Neural crest cell (in vitro differentiated cells): ENCODE measurements around the gene CD70. TPM values are rescaled to one million over a fixed set of nuclear protein-coding genes. Genes with fewer than 3 reads are reported as not detected.
"Not testable (repeated sequence)": the region's sequence is repeated elsewhere in the genome, so short reads cannot be mapped to it uniquely, and the experiment has no call there.

Experiments used
- DNase-seq: peaks from one replicate; pipeline ENCODE4 v3.0.0; 2021; ENCODE audit warnings: low read depth, mixed read lengths, low spot score
- H3K27ac Mint-ChIP-seq: one replicate; pipeline ENCODE4 v1.8.0; 2021; ENCODE audit warnings: mild to moderate bottlenecking, mixed read lengths; ENCODE audit not compliant: unreplicated experiment
- H3K27me3 Mint-ChIP-seq: 2 replicates; pipeline ENCODE4 v1.8.0; 2021; ENCODE audit warnings: low read depth, mild to moderate bottlenecking, mixed read lengths
- H3K36me3 Mint-ChIP-seq: 2 replicates; pipeline ENCODE4 v1.8.0; 2021; ENCODE audit warnings: low read depth, mild to moderate bottlenecking, mixed read lengths
- H3K4me1 Mint-ChIP-seq: 2 replicates; pipeline ENCODE4 v1.8.0; 2021; ENCODE audit warnings: mixed read lengths
- H3K4me3 Mint-ChIP-seq: one replicate; pipeline ENCODE4 v1.8.0; 2021; ENCODE audit warnings: mild to moderate bottlenecking, mixed read lengths
- H3K9me3 Mint-ChIP-seq: 2 replicates; pipeline ENCODE4 v1.8.0; 2021; ENCODE audit warnings: mixed read lengths
- total RNA-seq: library from RNA; stranded (reverse); gene quantifications from 2 replicates; pipeline ENCODE4 v1.2.1, GENCODE V29; 2021
- TF ChIP-seq, protein P1 (sequence below): fragments of 200-600 bp; sonication (generic); conservative IDR thresholded peaks from 2 replicates; pipeline ENCODE4 v1.5.0; 2021; ENCODE audit warnings: antibody characterized with exemption, mild to moderate bottlenecking

Gene CD70
- total RNA-seq, 1 donor from 2014 or later: not detected

DNA sequence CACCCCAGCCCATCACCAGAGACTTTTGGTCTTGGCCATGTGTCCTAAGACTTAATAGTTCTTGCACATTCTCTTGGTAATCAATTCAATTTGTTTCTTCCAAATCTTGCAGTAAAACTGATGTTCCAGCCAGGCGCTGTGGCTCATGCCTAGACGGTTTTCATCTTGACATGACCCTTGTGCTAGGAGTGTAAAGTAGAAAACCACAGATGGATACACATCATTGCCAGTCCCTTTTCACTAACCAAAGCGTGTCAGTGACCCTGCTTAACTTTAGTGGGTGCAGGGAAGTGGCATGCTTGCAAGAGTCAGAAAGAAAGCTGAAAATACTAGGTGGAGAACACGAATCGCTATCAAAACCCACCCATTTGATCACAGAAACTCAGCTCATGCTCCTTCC lies 18.0 kb upstream of the CD70 start:
- no peak for DNase-seq
- no peak overlapping the region for H3K27ac Mint-ChIP-seq
- peaks cover under 1% of the 10 kb centered on the region for H3K9me3 Mint-ChIP-seq
- no peaks in the 10 kb centered on the region for H3K36me3 Mint-ChIP-seq
- H3K27me3 Mint-ChIP-seq: peaks cover 45% of the 10 kb centered on the region
- TF ChIP-seq, protein P1, sequence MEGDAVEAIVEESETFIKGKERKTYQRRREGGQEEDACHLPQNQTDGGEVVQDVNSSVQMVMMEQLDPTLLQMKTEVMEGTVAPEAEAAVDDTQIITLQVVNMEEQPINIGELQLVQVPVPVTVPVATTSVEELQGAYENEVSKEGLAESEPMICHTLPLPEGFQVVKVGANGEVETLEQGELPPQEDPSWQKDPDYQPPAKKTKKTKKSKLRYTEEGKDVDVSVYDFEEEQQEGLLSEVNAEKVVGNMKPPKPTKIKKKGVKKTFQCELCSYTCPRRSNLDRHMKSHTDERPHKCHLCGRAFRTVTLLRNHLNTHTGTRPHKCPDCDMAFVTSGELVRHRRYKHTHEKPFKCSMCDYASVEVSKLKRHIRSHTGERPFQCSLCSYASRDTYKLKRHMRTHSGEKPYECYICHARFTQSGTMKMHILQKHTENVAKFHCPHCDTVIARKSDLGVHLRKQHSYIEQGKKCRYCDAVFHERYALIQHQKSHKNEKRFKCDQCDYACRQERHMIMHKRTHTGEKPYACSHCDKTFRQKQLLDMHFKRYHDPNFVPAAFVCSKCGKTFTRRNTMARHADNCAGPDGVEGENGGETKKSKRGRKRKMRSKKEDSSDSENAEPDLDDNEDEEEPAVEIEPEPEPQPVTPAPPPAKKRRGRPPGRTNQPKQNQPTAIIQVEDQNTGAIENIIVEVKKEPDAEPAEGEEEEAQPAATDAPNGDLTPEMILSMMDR: no peak
- no peak overlapping the region for H3K4me3 Mint-ChIP-seq
- H3K4me1 Mint-ChIP-seq: peaks cover 2% of the 10 kb centered on the region

DNA sequence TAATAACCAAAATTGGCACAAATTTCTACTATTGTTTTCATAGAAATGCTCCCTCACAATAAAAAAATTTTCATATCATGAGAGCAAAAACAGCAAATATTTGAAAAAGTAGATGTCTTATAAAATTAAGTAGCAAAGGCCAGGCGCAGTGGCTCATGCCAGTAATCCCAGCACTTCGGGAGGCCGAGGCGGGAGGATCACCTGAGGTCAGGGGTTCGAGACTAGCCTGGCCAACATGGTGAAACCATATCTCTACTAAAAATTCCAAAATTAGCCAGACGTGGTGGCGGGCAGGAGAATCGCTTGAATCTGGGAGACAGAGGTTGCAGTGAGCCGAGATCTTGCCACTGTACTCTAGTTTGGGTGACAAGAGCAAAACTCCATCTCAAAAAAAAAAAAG lies 17.2 kb upstream of the CD70 start:
- not testable (repeated sequence) for DNase-seq, H3K27ac Mint-ChIP-seq, H3K9me3 Mint-ChIP-seq, H3K36me3 Mint-ChIP-seq, H3K4me3 Mint-ChIP-seq, H3K4me1 Mint-ChIP-seq
- peaks cover 47% of the 10 kb centered on the region for H3K27me3 Mint-ChIP-seq

DNA sequence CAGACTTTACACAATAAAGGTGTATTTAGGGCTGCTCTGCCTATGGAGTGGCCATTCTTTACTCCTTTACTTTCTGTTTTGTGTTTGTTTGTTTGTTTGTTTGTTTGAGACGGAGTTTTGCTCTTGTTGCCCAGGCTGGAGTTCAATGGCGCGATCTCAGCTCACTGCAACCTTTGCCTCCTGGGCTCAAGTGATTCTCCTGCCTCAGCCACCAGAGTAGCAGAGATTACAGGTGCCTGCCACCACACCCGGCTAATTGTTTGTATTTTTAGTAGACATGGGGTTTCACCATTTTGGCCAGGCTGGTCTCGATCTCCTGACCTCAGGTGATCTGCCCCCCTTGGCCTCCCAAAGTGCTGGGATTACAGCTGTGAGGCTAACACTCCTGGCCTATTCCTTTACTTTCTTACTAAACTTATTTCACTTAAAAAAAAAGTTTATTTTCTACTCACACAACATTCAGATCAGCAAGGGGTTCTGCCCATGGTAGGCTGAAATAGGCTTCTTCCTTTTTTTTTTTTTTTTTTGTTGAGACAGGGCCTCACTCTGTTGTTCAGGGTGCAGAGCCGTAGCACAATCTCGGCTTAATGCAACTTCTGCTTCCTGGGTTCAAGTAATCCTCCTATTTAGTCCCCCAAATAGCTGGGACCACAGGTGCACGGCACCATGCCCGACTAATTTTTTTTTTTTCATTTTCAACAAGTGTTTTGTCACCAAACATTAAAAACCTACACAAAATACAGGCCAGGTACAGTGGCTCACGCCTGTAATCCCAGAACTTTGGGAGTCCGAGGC lies 15.5 kb upstream of the CD70 start:
- not testable (repeated sequence) for H3K4me3 Mint-ChIP-seq, H3K27ac Mint-ChIP-seq, H3K4me1 Mint-ChIP-seq, DNase-seq, H3K36me3 Mint-ChIP-seq, H3K9me3 Mint-ChIP-seq
- H3K27me3 Mint-ChIP-seq: peaks cover 39% of the 10 kb centered on the region

DNA sequence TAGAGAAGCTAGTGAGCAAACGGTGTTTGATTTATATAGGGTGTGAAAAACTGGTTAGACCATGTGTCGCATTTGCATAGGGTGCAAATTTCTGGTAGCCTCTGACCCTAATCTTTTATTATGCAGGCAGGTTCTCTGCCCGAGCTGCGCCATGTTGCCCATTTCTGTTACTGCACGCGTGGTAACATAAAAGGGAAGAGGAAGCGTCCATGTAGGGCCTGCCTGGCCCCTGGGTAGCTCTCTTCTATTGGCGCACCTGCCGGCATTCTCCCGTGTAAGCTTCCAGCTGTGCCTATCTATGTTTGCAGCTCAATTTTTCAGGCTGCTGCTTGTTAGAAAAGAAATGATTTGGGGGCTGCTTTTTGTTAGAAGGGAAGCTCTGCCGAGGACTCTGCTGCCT lies 14.0 kb upstream of the CD70 start:
- H3K36me3 Mint-ChIP-seq: no peaks in the 10 kb centered on the region
- TF ChIP-seq, protein P1: no peak
- no peak overlapping the region for H3K27ac Mint-ChIP-seq
- no peak for DNase-seq
- H3K4me3 Mint-ChIP-seq: no peak overlapping the region
- peaks cover 39% of the 10 kb centered on the region for H3K27me3 Mint-ChIP-seq
- peaks cover 5% of the 10 kb centered on the region for H3K4me1 Mint-ChIP-seq
- H3K9me3 Mint-ChIP-seq: peaks cover 2% of the 10 kb centered on the region

DNA sequence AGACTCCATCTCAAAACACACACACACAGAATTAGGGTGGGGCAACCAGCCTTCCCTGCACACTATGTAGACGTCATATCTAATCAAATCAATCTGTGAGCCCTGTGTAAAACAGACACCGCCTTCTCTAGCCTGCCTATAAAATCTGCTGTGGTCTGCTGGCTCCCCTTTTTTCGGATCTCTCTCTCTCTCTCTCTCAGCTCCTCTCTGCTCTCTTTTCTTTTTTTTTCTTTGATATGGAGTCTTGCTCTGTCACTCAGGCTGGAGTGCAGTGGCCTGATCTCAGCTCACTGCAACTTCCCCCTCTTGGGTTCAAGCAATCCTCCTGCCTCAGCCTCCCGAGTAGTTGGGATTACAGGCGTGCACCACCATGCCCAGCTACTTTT lies 11.8 kb upstream of the CD70 start:
- TF ChIP-seq, protein P1: no peak
- no peak overlapping the region for H3K4me3 Mint-ChIP-seq
- peaks cover 2% of the 10 kb centered on the region for H3K36me3 Mint-ChIP-seq
- no peak for DNase-seq
- H3K27ac Mint-ChIP-seq: no peak overlapping the region
- H3K9me3 Mint-ChIP-seq: peaks cover 5% of the 10 kb centered on the region
- peaks cover 39% of the 10 kb centered on the region for H3K27me3 Mint-ChIP-seq
- peaks cover 5% of the 10 kb centered on the region for H3K4me1 Mint-ChIP-seq

DNA sequence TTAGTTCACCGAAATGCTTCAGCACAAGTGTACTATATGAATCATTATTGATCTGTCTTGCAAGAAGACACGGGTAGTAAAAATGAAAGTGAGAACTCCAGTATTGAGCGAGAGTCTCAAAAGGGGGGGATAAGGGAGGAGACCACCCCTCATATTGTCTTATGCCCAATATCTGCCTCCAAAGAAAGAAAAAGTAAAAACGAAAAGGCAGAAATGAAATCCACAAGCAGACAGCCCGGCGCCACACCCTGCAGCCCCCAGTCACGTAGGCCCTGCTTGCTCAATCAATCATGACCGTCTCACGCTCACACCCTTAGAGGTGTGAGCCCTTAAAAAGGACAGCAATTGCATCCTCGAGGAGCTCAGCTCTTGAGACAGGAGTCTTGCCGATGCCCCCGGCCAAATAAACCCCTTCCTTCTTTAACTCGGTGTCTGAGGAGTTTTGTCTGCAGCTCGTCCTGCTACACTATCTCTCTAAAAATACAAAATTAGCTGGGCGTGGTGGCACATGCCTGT lies 10.6 kb upstream of the CD70 start:
- H3K27me3 Mint-ChIP-seq: peaks cover 48% of the 10 kb centered on the region
- not testable (repeated sequence) for H3K9me3 Mint-ChIP-seq, H3K4me3 Mint-ChIP-seq, H3K27ac Mint-ChIP-seq, DNase-seq, H3K36me3 Mint-ChIP-seq, H3K4me1 Mint-ChIP-seq

DNA sequence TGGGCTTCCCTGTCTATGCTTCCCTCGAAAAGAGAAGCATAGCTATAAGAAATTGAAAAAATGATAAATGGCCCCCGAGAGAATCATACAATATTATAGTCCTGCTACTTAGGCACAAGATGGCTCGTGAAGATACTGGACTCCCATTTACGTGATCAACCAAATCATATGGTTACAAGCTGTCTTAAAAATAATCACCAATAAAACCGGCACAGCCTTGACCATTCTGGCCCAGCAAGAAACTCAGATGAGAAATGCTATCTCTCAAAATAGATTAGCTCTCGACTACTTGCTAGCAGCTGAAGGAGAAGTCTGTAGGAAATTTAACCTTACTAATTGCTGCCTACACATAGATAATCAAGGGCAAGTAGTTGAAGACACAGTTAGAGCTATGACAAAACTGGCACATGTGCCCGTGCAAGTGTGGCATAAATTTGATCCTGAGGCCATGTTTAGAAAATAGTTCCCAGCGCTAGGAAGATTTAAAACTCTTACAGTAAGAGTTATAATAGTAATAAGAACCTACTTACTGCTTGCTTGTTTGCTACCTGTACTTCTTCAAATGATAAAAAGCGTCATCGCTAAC lies 10.1 kb upstream of the CD70 start:
- H3K27me3 Mint-ChIP-seq: peaks cover 49% of the 10 kb centered on the region
- not testable (repeated sequence) for H3K4me1 Mint-ChIP-seq, H3K4me3 Mint-ChIP-seq, H3K27ac Mint-ChIP-seq, H3K9me3 Mint-ChIP-seq, H3K36me3 Mint-ChIP-seq, DNase-seq
